ENCODE results near the gene CCDC149. TPM values are rescaled to one million over a fixed set of nuclear protein-coding genes. Genes with fewer than 3 reads are reported as not detected.

Gene CCDC149
- total and polyA plus RNA-seq, 5 donors from 2014 or later: not detected

- DNase-seq (no peak), ATAC-seq (ENCODE audit: low read depth in 2 of 2) (no peak)
- peaks cover 0 to 4% (median 0%) of the 10 kb centered on the region in 4 donors for H3K4me1 Mint-ChIP-seq
- Histone ChIP-seq H3K36me3 (ENCODE audit: control insufficient read depth, insufficient read depth, low read length) (no peaks in the 10 kb centered on the region), H3K4me3 (ENCODE audit: low read depth, low read length) (no peak overlapping the region), H3K9me3 (ENCODE audit: control insufficient read depth in 2 of 2, low read length in 2 of 2) (no peaks in the 10 kb centered on the region), H3K27me3 (ENCODE audit: control insufficient read depth, insufficient read depth, low read length) (no peaks in the 10 kb centered on the region), H3K27ac (ENCODE audit: insufficient read depth, low read length, poor library complexity, severe bottlenecking) (no peak overlapping the region), H3K4me1 (ENCODE audit: control insufficient read depth, insufficient read depth, low read length, poor library complexity, severe bottlenecking) (no peaks in the 10 kb centered on the region)
- H3K27ac Mint-ChIP-seq: no peak overlapping the region
- H3K27me3 Mint-ChIP-seq: peaks cover 5% of the 10 kb centered on the region
- peak overlapping the region in 1 of 4 donors; percentile 39 for H3K4me3 Mint-ChIP-seq
- H3K9me3 Mint-ChIP-seq: peaks cover 0 to 7% (median 4%) of the 10 kb centered on the region in 7 donors
- H3K36me3 Mint-ChIP-seq: no peaks in the 10 kb centered on the region
Measured at GRCh38 chr4:24763631-24764297, 149.1 kb downstream of the CCDC149 start.

Other genes starting within 250 kb of the CCDC149 start
- gene SOD3, start 117.5 kb downstream of the CCDC149 start, total RNA-seq: not detected
- gene SOD3, start 117.5 kb downstream of the CCDC149 start, polyA plus RNA-seq: not detected
- not detected for gene LGI2, start 117.9 kb upstream of the CCDC149 start, total RNA-seq
- not detected for gene LGI2, start 117.9 kb upstream of the CCDC149 start, polyA plus RNA-seq
- 16.7 TPM for gene SEPSECS, start 247.4 kb upstream of the CCDC149 start, total RNA-seq
- 1 to 10 TPM; 1.8 to 3.9 (median 3.2) TPM for gene SEPSECS, start 247.4 kb upstream of the CCDC149 start, polyA plus RNA-seq